ENCODE data around the gene TMEM41A.
A peak's percentile ranks its signal among the peaks of the same experiment; 100 is the strongest.

The TMEM41A gene

GRCh38 chr3:185498503-185499396, at the start of gene TMEM41A:
Gene TMEM41A, minus strand, starts transcription at chr3:185499035. Its CDS starts 74 bp downstream, at chr3:185498961.
- peak within 1 kb of the TSS; percentile 87 for H3K4me3 ChIP-seq (ENCODE audit: low read length)
- TF ChIP-seq ZNF274 (IDR thresholded peaks at IDR 0.05; ENCODE audit: low read depth, low read length): no peak

- H3K4me3 ChIP-seq (ENCODE audit: low read length): no peak overlapping the region
Measured at GRCh38 chr3:185540695-185541094, 41.9 kb upstream of the TMEM41A start.

GRCh38 chr3:185539934-185540333, 41.1 kb upstream of the TMEM41A start:
- H3K4me3 ChIP-seq (ENCODE audit: low read length): no peak overlapping the region
- TF ChIP-seq ZNF274 (IDR thresholded peaks at IDR 0.05; ENCODE audit: low read depth, low read length): no peak

More at GRCh38 chr3:185540695-185541094, 41.9 kb upstream of the TMEM41A start:
- TF ChIP-seq ZNF274 (IDR thresholded peaks at IDR 0.05; ENCODE audit: low read depth, low read length): no peak

GRCh38 chr3:185537369-185537970, 38.6 kb upstream of the TMEM41A start:
- no peak for TF ChIP-seq ZNF274 (IDR thresholded peaks at IDR 0.05; ENCODE audit: low read depth, low read length)

GRCh38 chr3:185534511-185534910, 35.7 kb upstream of the TMEM41A start:
- TF ChIP-seq ZNF274 (IDR thresholded peaks at IDR 0.05; ENCODE audit: low read depth, low read length): no peak
- no peak overlapping the region for H3K4me3 ChIP-seq (ENCODE audit: low read length)

More at GRCh38 chr3:185537369-185537970, 38.6 kb upstream of the TMEM41A start:
- peak overlapping the region; percentile 24; the same call in 1 of the 2 replicates for H3K4me3 ChIP-seq (ENCODE audit: low read length)

- no peak for TF ChIP-seq ZNF274 (IDR thresholded peaks at IDR 0.05; ENCODE audit: low read depth, low read length)
- H3K4me3 ChIP-seq (ENCODE audit: low read length): no peak overlapping the region
Measured at GRCh38 chr3:185532901-185533300, 34.1 kb upstream of the TMEM41A start.

GRCh38 chr3:185530856-185531255, 32.0 kb upstream of the TMEM41A start:
- no peak for TF ChIP-seq ZNF274 (IDR thresholded peaks at IDR 0.05; ENCODE audit: low read depth, low read length)
- H3K4me3 ChIP-seq (ENCODE audit: low read length): no peak overlapping the region

- no peak for TF ChIP-seq ZNF274 (IDR thresholded peaks at IDR 0.05; ENCODE audit: low read depth, low read length)
- H3K4me3 ChIP-seq (ENCODE audit: low read length): no peak overlapping the region
Measured at GRCh38 chr3:185528532-185528931, 29.7 kb upstream of the TMEM41A start.

GRCh38 chr3:185527364-185527763, 28.5 kb upstream of the TMEM41A start:
- H3K4me3 ChIP-seq (ENCODE audit: low read length): no peak overlapping the region
- no peak for TF ChIP-seq ZNF274 (IDR thresholded peaks at IDR 0.05; ENCODE audit: low read depth, low read length)

GRCh38 chr3:185526349-185526951, 27.6 kb upstream of the TMEM41A start:
- no peak for TF ChIP-seq ZNF274 (IDR thresholded peaks at IDR 0.05; ENCODE audit: low read depth, low read length)
- no peak overlapping the region for H3K4me3 ChIP-seq (ENCODE audit: low read length)

GRCh38 chr3:185521349-185522138, 22.7 kb upstream of the TMEM41A start:
- no peak for TF ChIP-seq ZNF274 (IDR thresholded peaks at IDR 0.05; ENCODE audit: low read depth, low read length)
- no peak overlapping the region for H3K4me3 ChIP-seq (ENCODE audit: low read length)

- H3K4me3 ChIP-seq (ENCODE audit: low read length): no peak overlapping the region
- no peak for TF ChIP-seq ZNF274 (IDR thresholded peaks at IDR 0.05; ENCODE audit: low read depth, low read length)
Measured at GRCh38 chr3:185519021-185519420, 20.2 kb upstream of the TMEM41A start.

GRCh38 chr3:185517387-185518130, 18.7 kb upstream of the TMEM41A start:
- no peak for TF ChIP-seq ZNF274 (IDR thresholded peaks at IDR 0.05; ENCODE audit: low read depth, low read length)
- H3K4me3 ChIP-seq (ENCODE audit: low read length): no peak overlapping the region
